HEK293 (cell line): Measurements from ENCODE around the gene PDE4D.

Experiments used
- CTCF ChIP-seq: fragments of 450-650 bp; formaldehyde crosslinking; IDR thresholded peaks from 2 replicates; pipeline ENCODE4 v1.5.1; 2016; ENCODE audit warnings: missing biosample characterization, missing genetic modification characterization
- YY1 ChIP-seq: fragments of 450-650 bp; formaldehyde crosslinking; IDR thresholded peaks from 2 replicates; pipeline ENCODE4 v1.5.1; 2018; ENCODE audit warnings: missing biosample characterization, missing genetic modification characterization
- ZBTB21 ChIP-seq: fragments of 450-650 bp; formaldehyde crosslinking; IDR thresholded peaks from 2 replicates; pipeline ENCODE4 v1.5.1; 2017; ENCODE audit warnings: missing biosample characterization, missing genetic modification characterization
- ZNF324 ChIP-seq: fragments of 450-650 bp; formaldehyde crosslinking; IDR thresholded peaks from 2 replicates; pipeline ENCODE4 v1.5.1; 2016; ENCODE audit warnings: missing biosample characterization, missing genetic modification characterization
- ZNF629 ChIP-seq: fragments of 450-650 bp; formaldehyde crosslinking; IDR thresholded peaks from 2 replicates; pipeline ENCODE4 v1.5.1; 2017; ENCODE audit warnings: missing biosample characterization, missing genetic modification characterization
- ZNF701 ChIP-seq: fragments of 450-650 bp; formaldehyde crosslinking; IDR thresholded peaks from 2 replicates; pipeline ENCODE4 v1.5.1; 2016; ENCODE audit warnings: missing biosample characterization, missing genetic modification characterization
- TF ChIP-seq, protein P1 (sequence below): fragments of 450-650 bp; formaldehyde crosslinking; IDR thresholded peaks from 2 replicates; pipeline ENCODE4 v1.5.1; 2017; ENCODE audit warnings: missing biosample characterization, missing genetic modification characterization
- TF ChIP-seq, protein P2 (sequence below): fragments of 450-650 bp; formaldehyde crosslinking; optimal IDR thresholded peaks from 2 replicates; pipeline ENCODE3; 2016; ENCODE audit warnings: missing biosample characterization, mild to moderate bottlenecking, missing genetic modification characterization

- TF ChIP-seq ZBTB21 (tag by site-specific recombination) (no peak), ZNF629 (tag by site-specific recombination) (no peak), ZNF324 (tag by site-specific recombination) (no peak), CTCF (no peak), YY1 (tag by site-specific recombination) (no peak), ZNF701 (tag by site-specific recombination) (no peak)
- TF ChIP-seq, protein P1, sequence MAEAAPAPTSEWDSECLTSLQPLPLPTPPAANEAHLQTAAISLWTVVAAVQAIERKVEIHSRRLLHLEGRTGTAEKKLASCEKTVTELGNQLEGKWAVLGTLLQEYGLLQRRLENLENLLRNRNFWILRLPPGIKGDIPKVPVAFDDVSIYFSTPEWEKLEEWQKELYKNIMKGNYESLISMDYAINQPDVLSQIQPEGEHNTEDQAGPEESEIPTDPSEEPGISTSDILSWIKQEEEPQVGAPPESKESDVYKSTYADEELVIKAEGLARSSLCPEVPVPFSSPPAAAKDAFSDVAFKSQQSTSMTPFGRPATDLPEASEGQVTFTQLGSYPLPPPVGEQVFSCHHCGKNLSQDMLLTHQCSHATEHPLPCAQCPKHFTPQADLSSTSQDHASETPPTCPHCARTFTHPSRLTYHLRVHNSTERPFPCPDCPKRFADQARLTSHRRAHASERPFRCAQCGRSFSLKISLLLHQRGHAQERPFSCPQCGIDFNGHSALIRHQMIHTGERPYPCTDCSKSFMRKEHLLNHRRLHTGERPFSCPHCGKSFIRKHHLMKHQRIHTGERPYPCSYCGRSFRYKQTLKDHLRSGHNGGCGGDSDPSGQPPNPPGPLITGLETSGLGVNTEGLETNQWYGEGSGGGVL (tag by site-specific recombination) = no peak
- TF ChIP-seq, protein P2, sequence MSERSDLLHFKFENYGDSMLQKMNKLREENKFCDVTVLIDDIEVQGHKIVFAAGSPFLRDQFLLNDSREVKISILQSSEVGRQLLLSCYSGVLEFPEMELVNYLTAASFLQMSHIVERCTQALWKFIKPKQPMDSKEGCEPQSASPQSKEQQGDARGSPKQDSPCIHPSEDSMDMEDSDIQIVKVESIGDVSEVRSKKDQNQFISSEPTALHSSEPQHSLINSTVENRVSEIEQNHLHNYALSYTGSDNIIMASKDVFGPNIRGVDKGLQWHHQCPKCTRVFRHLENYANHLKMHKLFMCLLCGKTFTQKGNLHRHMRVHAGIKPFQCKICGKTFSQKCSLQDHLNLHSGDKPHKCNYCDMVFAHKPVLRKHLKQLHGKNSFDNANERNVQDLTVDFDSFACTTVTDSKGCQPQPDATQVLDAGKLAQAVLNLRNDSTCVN (tag by site-specific recombination) = no peak
Observed at GRCh38 chr5:59738024-59738423, 155.5 kb downstream of the PDE4D start.
